Cerebellar cortex (tissue), 1 donor: ENCODE results near the gene TPST1.
"Not testable (repeated sequence)": the region's sequence is repeated elsewhere in the genome, so short reads cannot be mapped to it uniquely, and the experiment has no call there.

ENCODE experiments used
- DNase-seq: peaks from one replicate; pipeline ENCODE4 v3.0.0-alpha.2; 2015; ENCODE audit warnings: low spot score

Gene TPST1

DNA sequence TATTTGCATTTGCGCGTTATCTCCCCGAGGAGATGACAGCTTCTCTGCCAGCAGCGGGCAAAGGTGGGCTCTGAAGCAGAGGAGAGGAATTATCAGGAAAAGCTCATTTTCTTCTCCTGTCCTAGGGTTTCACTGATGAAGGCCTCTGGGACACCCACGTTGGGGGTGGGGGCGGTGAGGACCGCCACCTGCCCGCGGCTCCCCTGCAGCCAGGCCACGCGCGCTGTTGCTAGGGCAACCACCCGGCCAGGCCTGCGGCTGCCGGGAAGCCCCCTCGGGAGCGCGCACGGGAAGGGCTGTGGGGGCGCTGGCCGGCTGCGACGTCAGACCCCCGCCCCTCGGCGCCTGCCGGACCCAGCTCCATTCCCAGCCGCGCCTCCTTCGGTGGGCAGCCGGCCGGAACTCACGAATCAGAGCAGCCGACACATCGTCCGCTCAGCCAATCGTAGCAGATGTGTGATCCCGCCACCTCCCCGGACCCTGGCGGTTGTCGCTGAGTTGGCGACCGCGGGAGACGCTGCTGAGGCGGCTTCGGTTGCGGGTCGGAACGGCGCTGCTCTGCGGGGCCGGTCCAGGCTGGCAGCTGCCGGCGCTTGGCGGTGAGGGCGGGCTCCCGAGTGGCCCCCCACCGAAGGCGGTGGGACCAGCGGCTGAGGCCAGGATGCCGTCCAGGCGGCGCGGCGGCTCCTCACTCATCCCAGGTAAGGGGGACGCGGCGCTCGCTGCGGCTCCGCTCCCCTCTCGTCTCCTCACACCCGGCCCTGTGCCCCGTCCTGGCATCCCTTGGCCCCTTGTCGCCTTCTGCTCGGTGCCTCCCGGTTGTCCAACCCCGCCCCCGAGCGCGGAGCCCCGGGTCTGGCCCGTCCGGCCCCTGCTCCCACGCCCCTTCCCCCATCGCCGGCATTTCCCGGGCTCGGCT, at the start of gene TPST1:
TSS of gene TPST1 (plus strand) at position 513 of the 919 bp plus-strand sequence. CDS start 35,092 bp downstream, outside the sequence.
- DNase-seq = peak; percentile 95

DNA sequence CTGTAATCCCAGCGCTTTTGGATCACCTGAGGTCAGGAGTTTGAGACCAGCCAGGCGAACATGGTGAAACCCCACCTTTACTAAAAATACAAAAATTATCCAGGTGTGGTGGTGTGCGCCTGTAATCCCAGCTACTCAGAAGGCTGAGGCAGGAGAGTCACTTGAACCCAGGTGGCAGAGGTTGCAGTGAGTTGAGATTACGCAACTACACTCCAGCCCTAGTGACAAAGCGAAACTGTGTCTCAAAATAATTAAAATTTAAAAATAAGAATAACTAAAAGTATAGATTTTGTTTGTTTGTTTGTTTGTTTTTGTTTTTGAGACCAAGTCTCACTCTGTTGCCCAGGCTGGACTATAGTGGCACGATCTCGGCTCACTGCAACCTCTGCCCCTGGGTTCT, 49.1 kb upstream of the TPST1 start:
- not testable (repeated sequence) for DNase-seq

DNA sequence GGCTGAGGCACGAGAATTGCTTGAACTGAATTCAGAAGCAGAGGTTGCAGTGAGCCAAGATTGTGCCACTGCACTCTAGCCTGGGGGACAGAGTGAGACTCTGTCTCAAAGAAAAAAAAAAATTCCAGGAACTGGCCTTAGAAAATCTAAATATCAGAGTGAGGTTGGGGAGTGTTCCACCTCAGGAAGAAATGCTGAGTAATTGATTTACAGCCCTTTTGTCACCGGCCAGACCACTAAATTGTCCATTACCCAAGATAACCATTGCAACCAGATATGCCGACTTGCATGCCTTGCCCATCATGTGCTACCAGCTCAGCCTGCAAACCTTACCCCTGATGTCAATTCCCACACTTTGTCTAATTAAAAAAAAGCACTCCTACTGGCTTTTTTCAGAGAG, 48.1 kb upstream of the TPST1 start:
- no peak for DNase-seq

DNA sequence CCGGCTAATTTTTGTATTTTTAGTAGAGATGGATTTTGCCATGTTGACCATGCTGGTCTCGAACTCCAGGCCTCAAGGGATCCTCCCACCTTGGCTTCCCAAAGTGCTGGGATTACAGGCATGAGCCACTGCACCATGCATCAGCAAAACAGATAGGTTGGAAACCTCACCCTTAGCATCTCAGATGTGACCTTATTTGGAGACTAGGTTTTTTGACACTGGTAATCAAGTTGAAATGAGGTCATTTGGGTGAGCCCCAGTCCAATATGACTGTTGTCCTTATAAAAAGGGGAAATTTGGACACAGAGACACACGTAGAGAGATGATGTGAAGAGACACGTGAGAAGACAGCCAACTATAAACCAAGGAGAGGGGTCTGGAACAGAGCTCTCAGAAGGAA, 42.5 kb upstream of the TPST1 start:
- no peak for DNase-seq

DNA sequence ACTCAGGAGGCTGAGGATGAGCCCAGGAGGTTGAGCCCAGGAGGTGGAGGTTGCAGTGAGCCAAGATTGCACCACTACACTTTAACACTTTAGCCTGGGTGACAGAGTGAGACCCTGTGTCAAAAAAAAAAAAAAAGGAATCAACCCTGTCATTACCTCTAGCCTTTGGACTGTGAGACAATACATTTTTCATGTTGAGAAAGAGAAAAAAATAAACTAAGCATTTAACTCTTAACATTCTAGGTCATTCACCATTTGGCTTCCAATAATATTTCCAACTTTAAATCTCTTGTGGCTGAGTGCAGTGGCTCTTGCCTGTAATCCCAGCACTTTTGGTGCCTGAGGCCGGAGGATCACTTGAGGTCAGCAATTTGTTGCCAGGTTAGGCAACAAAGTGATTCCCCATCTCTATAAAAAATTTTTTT, 41.9 kb upstream of the TPST1 start:
- DNase-seq = no peak

DNA sequence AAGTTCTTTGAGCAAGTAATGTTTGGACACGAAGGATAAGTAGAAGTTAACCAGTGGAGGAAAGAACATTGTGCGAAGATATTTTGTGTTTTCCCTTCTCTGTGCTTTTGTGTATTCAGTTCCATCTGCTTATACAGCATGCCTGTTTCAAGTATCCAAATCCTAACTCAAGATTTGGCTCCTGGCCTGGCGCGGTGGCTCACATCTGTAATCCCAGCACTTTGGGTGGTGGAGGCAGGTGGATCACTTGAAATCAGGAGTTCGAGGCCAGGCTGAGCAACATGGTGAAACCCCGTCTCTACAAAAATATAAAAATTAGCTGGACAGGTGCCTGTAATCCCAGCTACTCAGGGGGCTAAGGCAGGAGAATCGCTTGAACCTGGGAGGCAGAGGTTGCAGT, 40.8 kb upstream of the TPST1 start:
- no peak for DNase-seq

DNA sequence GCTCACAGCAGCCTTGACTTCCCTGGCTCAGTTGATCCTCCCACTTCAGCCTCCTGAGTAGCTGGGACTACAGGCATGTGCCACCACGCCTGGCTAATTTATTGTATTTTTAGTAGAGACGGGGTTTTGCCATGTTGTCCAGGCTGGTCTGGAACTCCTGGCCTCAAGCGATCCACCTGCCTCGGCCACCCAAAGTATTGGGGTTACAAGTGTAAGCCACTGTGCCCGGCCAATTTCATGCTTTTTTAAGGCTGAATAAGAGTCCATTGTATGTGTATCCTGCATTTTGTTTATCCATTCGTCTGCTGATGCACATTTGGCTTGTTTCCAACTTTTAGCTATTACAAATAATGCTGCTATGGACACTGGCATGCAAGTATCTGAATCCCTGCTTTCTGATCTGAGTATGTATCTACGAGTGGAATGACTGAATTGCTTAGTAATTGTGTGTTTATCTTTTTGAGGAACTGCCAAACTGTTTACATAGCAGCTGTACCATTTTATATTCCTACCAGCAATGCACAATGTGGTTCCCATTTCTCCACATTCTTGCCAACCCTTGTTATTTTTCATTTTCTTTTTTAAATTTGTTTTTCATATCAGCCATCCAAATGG, 37.3 kb upstream of the TPST1 start:
- no peak for DNase-seq

DNA sequence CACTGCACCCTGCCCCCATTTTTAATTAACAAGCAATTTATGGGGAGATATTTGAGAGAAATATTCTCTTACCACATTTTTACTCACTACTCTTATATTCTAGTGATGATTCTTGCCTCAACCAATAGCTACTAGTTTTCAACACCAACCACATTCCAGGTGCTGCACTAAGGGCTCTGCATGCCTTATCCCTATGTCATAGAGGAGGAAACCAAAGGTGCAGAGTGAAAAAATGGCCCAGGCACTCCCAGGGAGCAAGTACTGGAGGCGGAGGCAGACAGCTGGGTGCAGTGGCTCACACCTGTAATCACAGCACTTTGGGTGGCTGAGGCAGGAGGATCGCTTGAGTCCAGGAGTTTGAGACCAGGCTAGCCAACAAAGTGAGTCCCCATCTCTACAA, 35.5 kb upstream of the TPST1 start:
- no peak for DNase-seq

DNA sequence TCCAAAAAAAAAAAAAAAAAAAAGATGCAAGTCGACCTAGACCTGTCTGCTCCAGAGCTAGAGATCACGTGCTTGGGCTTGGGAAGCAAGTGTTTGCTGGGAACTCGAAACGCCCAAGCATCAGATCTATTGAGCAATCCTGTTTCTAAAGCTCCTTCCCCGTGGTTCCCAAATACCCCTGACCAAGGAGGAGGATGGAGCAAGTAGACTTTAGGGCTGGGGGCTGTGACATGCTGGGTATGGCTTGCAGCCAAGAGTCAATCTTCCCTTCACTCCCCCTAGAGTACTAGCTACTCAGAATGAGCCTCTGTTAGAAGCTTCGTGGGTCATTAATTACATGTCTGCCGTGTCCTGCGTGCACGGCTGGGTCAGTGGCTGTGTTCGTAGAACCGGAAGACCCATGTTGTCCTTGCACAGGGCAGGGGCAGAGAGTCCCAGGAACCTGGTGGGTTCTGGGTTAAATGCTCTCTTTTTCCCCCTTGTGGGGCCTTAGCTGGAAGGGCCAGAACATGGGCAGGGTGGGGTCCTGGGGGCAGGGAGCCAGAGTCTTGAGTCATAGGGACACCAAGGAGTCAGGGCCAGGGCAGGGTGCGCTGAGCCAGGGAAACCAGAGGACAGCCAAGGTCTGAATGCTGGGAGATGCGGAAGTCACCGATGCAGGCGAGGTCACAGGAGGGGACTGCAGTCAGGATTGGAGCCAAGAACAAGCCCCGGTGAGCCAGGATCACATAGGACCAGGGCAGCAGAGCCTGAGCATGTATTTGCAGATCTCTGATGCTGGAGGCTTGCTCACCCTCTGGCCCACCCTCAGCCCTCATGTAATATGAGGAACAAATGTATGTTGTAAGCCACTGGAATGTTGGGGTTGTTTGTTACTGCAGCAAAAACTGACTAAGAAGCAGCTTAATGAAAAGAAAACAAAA, 34.6 kb upstream of the TPST1 start:
- DNase-seq = no peak

DNA sequence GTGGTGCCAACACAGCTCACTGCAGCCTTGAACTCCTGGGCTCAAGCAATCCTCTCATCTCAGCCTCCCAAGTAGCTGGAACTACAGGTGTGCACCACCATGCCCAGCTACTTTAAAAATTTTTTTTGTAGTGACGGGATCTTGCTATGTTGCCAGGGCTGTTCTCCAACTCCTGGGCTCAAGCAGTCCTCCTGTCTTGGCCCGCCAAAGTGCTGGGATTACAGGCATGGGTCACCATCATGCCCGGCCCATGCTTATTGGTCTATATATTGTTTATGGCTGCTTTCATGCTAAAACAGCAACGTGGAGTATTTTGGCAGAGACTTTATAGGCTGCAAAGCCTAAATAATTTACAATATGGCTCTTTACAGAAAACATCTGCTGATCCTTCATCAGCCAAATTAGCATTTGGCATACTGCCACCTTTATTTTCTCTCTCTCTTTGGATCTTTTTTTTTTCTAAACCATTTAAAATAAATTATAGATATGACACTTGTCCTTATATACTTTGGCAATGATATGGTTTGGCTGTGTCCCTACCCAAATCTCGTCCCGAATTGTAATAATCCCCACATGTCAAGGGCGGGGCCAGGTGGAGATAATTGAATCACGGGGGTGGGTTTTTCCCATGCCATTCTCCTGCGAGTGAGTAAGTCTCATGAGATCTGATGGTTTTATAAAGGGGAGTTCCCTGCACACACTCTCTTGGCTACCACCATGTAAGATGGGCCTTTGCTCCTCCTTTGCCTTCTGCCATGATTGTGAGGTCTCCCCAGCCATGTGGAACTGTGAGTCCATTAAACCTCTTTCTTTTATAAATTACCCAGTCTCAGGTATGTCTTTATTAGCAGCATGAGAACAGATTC, 32.4 kb upstream of the TPST1 start:
- not testable (repeated sequence) for DNase-seq

DNA sequence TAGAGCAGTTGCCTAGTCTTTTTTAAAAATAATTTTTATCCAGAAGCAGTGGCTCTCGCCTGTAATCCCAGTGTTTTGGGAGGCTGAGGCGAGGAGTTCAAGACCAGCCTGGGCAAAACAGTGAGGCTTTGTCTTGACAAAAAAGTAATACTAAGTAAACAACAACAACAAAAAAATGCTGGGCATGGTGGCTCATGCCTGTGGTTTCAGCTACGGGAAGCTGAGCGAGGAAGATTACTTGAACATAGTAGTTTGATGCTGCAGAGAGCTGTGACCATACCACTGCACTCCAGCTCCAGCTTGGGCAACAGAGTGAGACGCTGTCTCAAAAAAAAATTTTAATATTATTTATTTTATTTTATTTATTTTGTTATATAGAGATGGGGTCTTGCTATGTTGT, 31.3 kb upstream of the TPST1 start:
- DNase-seq = no peak

DNA sequence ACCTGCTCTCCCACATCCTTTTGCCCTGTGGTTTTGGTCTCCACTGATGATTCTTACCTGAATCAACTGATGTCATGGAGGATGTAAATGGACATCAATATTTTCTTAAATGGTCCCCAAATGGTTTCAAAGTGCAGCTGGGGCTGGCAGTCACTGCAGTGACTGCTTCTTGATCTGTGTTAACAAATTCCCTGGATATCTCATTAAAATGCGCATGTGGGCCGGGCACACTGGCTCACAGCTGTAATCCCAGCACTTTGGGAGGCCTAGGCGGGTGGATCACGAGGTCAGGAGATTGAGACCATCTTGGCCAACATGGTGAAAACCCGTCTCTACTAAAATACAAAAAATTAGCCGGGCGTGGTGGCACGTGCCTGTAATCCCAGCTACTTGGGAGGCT, 30.1 kb upstream of the TPST1 start:
- not testable (repeated sequence) for DNase-seq

DNA sequence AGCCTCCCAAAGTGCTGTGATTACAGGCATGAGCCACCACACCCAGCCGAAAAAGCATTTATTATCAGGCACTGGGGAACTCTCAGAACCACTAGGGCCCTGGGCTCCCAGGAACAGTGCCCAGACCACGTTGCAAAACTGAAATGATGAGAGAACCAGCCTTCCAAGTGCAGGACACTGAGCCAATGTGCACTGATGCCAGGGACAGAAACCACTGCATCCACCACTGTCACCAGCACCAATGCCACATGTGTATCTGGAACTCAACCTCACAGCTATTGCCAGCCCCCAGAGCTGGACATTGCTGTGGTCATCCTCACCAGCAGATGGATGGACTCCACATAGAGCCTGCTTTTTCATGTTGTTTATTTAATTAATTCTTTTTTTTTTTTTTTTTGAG, 28.2 kb upstream of the TPST1 start:
- DNase-seq = no peak

DNA sequence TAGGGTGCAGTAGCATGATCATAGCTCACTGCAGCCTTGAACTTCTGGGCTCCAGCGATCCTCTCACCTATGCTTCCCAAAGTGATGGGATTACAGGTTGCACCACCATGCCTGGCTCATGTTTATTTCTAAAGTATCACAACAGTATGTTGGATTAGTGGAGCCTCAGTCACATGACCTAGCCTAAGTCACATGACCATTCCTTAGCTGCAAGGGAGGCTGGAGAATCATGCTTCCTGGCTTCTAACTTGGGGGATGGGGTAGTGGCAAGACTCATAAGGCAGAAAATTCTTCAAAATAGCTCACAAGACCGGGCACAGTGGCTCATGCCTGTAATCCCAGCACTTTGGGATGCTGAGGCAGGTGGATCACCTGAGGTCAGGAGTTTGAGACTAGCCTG, 26.9 kb upstream of the TPST1 start:
- no peak for DNase-seq

DNA sequence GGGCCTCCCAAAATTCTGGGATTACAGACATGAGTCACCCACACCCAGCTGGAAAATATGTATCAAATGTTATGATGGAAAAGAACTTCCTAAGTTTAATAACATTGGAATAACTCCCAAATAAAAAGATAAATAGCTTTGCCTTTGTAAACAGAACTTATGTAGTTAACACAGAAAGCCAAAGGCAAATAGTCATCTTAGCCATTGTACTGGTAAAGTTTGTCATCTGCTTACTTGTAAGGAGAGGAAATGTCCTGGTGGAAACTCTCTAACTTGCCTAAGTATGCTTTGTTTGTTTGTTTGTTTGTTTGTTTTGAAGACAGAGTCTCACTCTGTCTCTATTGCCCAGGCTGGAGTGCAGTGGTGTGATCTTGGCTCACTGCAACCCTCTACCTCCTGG, 23.8 kb upstream of the TPST1 start:
- no peak for DNase-seq

DNA sequence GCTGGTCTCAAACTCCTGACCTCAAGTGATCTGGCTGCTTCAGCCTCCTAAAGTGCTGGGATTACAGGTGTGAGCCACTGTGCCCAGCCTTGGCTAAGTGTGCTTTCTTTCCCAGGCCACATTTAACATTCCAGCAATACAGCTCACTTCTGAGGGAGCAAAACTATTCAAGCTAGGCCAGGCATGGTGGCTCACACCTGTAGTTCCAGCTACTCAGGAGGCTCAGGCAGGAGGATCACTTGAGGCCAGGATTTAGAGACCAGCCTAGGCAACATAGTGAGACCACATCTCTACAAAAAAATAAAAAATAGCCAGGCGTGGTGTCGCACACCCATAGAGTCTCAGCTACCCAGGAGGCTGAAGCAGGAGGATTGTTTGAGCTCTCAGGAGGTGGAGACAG, 23.3 kb upstream of the TPST1 start:
- no peak for DNase-seq

DNA sequence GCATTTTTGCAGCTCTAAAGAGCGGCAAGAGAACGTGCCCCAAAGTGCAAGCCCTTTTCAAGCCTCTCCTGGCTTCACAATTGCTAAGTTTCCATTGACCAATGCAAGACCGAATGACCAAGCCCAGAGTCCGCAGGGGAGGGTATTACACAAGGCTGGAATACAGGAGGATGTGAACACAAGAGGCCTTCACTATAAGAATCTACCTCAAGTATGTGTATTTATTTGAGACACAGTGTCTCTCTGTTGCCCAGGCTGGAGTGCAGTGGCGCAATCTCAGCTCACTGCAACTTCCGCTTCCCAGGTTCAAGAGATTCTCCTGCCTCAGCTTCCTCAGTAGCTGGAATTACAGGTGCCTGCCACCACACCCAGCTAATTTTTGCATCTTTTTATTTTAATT, 22.2 kb upstream of the TPST1 start:
- DNase-seq = no peak

DNA sequence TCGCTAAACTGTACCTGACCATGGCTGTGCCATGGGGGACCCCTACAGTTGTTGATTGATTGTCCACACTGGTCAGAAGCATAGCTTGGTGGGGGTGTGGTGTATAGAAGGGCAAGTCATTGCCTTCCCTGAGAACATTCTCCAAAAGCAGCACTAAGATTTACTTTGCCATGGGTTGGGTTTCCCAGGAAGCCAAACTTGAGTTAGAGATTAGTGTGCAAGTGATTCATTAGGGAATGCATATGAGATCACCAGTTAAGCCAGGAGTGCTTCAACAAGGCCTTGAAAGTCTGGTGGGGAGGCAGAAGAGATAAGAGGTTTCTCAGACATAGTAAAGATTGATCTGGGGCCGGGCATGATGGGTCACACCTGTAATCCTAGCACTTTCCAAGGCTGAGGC, 21.4 kb upstream of the TPST1 start:
- DNase-seq = no peak

DNA sequence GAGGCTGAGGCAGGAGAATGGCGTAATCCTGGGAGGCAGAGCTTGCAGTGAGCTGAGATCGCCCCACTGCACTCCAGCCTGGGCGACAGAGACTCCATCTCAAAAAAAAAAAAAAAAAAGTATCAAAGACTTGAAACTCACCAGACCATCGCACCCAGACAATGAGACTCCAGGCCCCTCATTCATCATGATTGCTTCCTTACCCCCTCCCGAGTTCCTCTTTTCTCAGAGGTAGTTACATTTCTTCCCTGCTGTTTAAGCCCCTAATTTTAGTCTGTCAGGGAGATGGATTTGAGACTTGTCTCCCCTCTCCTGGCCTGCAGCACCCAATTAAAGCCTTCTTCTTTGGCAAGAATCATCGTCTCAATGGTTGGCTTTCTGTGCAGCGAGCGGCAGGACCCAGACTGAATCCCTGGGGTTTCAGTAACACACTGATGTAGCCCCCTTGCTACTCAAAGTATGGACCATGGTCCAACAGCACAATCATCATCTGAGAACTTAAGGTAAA, 19.4 kb upstream of the TPST1 start:
- no peak for DNase-seq

DNA sequence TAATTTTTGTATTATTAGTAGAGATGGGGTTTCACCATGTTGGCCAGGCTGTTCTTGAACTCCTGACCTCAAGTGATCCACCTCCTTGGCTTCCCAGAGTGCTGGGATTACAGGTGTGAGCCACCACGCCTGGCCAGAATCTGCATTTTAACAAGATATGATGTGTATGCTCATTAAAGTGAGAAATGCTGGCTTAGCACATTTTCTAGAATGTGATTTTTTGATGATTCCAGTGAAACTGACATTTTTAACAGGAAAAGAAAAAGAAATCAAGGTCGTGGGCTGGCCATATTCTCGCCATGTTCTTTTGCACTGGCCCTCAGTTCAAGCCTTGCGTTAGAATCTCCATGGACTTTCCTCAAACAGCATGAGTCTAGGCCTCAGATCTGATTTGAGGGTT, 18.1 kb upstream of the TPST1 start:
- no peak for DNase-seq

DNA sequence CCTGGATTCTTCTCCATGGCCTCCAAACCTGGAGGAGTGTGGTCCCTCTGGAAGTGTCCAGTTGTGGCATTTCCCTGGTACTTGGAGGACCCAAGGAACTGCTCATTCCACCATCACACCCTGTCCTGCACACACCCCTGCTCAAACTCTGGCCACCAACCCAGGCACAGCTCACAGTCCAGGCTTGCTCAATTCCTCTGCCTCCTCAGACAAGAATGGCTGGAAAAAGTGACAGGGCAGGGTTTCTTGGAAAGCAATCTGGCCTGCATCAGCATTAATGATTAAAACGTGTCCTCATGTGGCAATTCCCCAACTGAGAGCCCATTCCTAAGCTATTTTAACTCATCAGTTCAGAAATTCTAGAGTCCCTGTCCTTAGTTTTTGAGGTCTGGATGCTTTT, 17.2 kb upstream of the TPST1 start:
- no peak for DNase-seq
